Hepatocyte (in vitro differentiated cells): ENCODE data around the gene CDK5R2.

Source experiments
- EZH2 ChIP-seq: fragments of 200-600 bp; sonication (generic); IDR thresholded peaks from 2 replicates; pipeline ENCODE4 v1.6.1; 2016; ENCODE audit warnings: antibody characterized with exemption, mild to moderate bottlenecking, borderline replicate concordance
- TF ChIP-seq, protein P1 (sequence below): fragments of 200-600 bp; sonication (generic); IDR thresholded peaks from 2 replicates; pipeline ENCODE4 v1.5.1; 2016; ENCODE audit warnings: antibody characterized with exemption, mild to moderate bottlenecking; ENCODE audit not compliant: poor library complexity

GRCh38 chr2:219000569-219000960 lies 41.1 kb downstream of the CDK5R2 start:
- TF ChIP-seq EZH2: no peak
- TF ChIP-seq, protein P1, sequence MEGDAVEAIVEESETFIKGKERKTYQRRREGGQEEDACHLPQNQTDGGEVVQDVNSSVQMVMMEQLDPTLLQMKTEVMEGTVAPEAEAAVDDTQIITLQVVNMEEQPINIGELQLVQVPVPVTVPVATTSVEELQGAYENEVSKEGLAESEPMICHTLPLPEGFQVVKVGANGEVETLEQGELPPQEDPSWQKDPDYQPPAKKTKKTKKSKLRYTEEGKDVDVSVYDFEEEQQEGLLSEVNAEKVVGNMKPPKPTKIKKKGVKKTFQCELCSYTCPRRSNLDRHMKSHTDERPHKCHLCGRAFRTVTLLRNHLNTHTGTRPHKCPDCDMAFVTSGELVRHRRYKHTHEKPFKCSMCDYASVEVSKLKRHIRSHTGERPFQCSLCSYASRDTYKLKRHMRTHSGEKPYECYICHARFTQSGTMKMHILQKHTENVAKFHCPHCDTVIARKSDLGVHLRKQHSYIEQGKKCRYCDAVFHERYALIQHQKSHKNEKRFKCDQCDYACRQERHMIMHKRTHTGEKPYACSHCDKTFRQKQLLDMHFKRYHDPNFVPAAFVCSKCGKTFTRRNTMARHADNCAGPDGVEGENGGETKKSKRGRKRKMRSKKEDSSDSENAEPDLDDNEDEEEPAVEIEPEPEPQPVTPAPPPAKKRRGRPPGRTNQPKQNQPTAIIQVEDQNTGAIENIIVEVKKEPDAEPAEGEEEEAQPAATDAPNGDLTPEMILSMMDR: no peak
